Activated CD4-positive, alpha-beta memory T cell treated with anti-CD3 and anti-CD28 coated beads, Interleukin-2, amount 10 ng/mL, durations not matched to agents 7 days and 5 days (primary cell): ENCODE data around the gene ANO9. TPM values are rescaled to one million over a fixed set of nuclear protein-coding genes. Genes with fewer than 3 reads are reported as not detected.
"Not testable (repeated sequence)": the region's sequence is repeated elsewhere in the genome, so short reads cannot be mapped to it uniquely, and the experiment has no call there.

Source experiments
- CTCF ChIA-PET: fragments of 350-600 bp; sonication (Branson Sonifier 250); formaldehyde crosslinking; loops from one replicate; lab custom pipeline; 2021; ENCODE audit warnings: antibody characterized with exemption, inconsistent platforms; lab: Charles Lee
- POLR2A ChIA-PET: fragments of 350-600 bp; sonication (Branson Sonifier 250); formaldehyde crosslinking; loops from one replicate; lab custom pipeline; 2021; ENCODE audit warnings: antibody characterized with exemption; lab: Charles Lee
- DNase-seq: peaks from one replicate; pipeline ENCODE4 v3.0.0-alpha.2; 2020
- H3K27ac Mint-ChIP-seq: one replicate; pipeline ENCODE4 v1.8.0; 2021; ENCODE audit warnings: mild to moderate bottlenecking, mixed read lengths
- H3K27me3 Mint-ChIP-seq: one replicate; pipeline ENCODE4 v1.8.0; 2021; ENCODE audit warnings: mixed read lengths
- H3K36me3 Mint-ChIP-seq: one replicate; pipeline ENCODE4 v1.8.0; 2021; ENCODE audit warnings: low read depth, mixed read lengths
- H3K4me1 Mint-ChIP-seq: one replicate; pipeline ENCODE4 v1.8.0; 2021; ENCODE audit warnings: mixed read lengths
- H3K4me3 Mint-ChIP-seq: one replicate; pipeline ENCODE4 v1.8.0; 2021; ENCODE audit warnings: mild to moderate bottlenecking, mixed read lengths
- H3K9me3 Mint-ChIP-seq: one replicate; pipeline ENCODE4 v1.8.0; 2021; ENCODE audit warnings: mixed read lengths
- total RNA-seq, 2 experiments: library from RNA; stranded (reverse); gene quantifications; one replicate each; pipeline ENCODE4 v1.2.3, GENCODE V29; 2021

The ANO9 gene
- total RNA-seq, 2 experiments from 2014 or later, result 69.2 to 73.5 TPM

- CTCF ChIA-PET, result interaction anchor here (3.6 kb wide), 1 partner anchor 45 kb away, joined by 67 read pairs; the partner anchor contains the start of gene PTDSS2
- Mint-ChIP-seq H3K36me3 (peaks cover 2% of the 10 kb centered on the region), H3K4me1 (peaks cover 12% of the 10 kb centered on the region), H3K4me3 (no peak overlapping the region), H3K27ac (no peak overlapping the region), H3K27me3 (no peaks in the 10 kb centered on the region), H3K9me3 (peaks cover 1% of the 10 kb centered on the region)
- no peak for DNase-seq
- POLR2A ChIA-PET, result interaction anchor here (1.2 to 4.3 kb wide), 4 partner anchors 11 to 129 kb away, joined by 3 to 57 read pairs (median 30); partner anchors contain the start of genes PTDSS2 and SIGIRR
Observed at GRCh38 chr11:404551-405264, 37.1 kb downstream of the ANO9 start.

DNA sequence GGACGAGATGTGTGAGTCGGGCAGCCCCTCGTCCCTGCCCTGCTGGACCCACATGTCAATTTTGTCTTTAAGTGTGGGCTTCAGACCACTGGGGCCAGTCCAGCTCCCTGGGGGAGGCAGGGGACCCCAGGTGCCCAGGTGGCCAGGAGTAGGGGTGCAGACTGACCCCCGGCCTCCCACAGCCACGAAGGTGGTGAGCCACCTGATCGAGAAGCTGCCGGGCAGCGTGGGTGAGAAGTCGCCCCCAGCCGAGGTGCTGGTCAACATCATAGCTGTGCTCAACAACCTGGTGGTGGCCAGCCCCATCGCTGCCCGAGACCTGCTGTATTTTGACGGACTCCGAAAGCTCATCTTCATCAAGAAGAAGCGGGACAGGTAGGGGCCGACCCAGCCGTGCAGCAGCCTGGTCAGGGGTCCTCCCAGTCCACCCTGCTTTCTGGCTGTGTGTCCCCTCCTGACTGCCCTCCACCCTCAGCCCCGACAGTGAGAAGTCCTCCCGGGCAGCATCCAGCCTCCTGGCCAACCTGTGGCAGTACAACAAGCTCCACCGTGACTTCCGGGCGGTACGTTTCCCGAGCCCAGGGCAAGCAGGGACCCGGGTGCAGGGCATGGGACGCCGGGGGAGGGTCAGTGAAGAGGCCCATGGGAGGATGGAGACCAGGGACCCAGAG, 37.9 kb downstream of the ANO9 start:
- no peaks in the 10 kb centered on the region for H3K27me3 Mint-ChIP-seq
- CTCF ChIA-PET, result no interaction called here

DNA sequence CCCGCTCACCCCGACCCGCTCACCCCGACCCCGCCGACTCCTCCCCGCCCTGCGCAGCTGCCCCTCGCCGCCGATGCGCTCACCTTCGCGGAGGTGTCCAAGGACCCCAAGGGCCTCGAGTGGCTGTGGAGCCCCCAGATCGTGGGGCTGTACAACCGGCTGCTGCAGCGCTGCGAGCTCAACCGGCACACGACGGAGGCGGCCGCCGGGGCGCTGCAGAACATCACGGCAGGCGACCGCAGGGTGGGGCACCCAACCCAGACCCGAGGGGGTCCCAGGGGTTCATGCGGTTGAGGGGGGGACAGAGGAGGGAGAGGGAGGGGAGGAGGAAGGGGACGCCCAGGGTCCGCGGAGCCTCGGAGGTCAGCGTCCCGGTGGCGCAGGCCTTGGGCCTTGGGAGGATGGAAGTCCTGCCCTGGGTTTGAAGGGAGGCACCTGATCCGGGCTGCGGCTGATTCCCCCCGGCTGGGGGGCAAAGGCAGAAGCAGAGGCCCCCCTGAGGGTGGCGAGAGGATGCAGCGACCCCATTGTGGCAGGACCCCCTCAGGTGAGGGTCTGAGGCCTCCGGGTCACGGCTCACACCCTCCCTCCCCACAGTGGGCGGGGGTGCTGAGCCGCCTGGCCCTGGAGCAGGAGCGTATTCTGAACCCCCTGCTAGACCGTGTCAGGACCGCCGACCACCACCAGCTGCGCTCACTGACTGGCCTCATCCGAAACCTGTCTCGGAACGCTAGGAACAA, 38.6 kb downstream of the ANO9 start:
- DNase-seq, result no peak
- Mint-ChIP-seq H3K27me3 (no peaks in the 10 kb centered on the region), H3K27ac (no peak overlapping the region), H3K9me3 (peaks cover 7% of the 10 kb centered on the region), H3K4me3 (no peak overlapping the region), H3K4me1 (peaks cover 12% of the 10 kb centered on the region), H3K36me3 (peaks cover 2% of the 10 kb centered on the region)
- POLR2A ChIA-PET, result no interaction called here
- CTCF ChIA-PET, result no interaction called here

More for the DNA sequence above, 37.9 kb downstream of the ANO9 start:
- no peak for DNase-seq
- POLR2A ChIA-PET, result interaction anchor here (4.3 kb wide), 1 partner anchor 46 kb away, joined by 57 read pairs; the partner anchor contains the start of gene PTDSS2
- Mint-ChIP-seq H3K4me3 (no peak overlapping the region), H3K4me1 (peaks cover 12% of the 10 kb centered on the region), H3K36me3 (peaks cover 2% of the 10 kb centered on the region), H3K27ac (no peak overlapping the region), H3K9me3 (peaks cover 4% of the 10 kb centered on the region)

- CTCF ChIA-PET, H3K36me3 Mint-ChIP-seq, H3K9me3 Mint-ChIP-seq, H3K27ac Mint-ChIP-seq, H3K4me1 Mint-ChIP-seq, H3K27me3 Mint-ChIP-seq, POLR2A ChIA-PET, DNase-seq, H3K4me3 Mint-ChIP-seq: not testable (repeated sequence)
Observed at GRCh38 chr11:401196-401595, 40.6 kb downstream of the ANO9 start.

DNA sequence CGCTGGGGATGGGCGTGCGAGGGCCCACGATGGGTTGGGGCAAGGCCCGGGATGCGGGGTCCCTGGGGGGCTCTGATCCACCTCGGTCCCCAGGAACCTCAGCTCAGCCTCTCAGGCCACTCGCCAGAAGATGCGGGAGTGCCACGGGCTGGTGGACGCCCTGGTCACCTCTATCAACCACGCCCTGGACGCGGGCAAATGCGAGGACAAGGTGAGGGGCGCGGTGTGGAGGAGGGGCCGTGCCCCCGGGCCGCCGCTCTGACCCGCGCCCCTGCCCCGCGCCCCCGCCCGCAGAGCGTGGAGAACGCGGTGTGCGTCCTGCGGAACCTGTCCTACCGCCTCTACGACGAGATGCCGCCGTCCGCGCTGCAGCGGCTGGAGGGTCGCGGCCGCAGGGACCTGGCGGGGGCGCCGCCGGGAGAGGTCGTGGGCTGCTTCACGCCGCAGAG, 41.5 kb downstream of the ANO9 start:
- no peak for DNase-seq
- H3K9me3 Mint-ChIP-seq, result peaks cover 7% of the 10 kb centered on the region
- CTCF ChIA-PET, result no interaction called here

DNA sequence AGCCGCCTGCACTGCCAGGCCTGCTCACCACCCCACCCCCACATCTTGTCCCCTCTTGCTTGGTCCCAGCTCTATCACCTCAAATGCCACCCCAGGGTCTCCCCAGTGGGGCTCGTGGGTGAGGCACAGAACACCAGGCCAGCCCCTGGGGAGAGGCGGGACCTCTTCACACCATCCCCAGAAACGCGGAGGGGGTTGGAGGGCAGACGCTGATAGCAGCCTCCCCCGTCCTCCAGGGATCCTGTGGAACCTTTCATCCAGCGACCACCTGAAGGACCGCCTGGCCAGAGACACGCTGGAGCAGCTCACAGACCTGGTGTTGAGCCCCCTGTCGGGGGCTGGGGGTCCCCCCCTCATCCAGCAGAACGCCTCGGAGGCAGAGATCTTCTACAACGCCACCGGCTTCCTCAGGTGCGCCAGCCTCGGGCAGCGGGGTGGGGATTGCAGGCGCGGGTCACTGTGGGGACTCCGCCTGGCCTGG, 42.0 kb downstream of the ANO9 start:
- Mint-ChIP-seq H3K27ac (no peak overlapping the region), H3K4me1 (peaks cover 2% of the 10 kb centered on the region), H3K9me3 (peaks cover 7% of the 10 kb centered on the region), H3K4me3 (no peak overlapping the region), H3K27me3 (no peaks in the 10 kb centered on the region), H3K36me3 (no peaks in the 10 kb centered on the region)
- DNase-seq, result no peak
- POLR2A ChIA-PET, result no interaction called here
- CTCF ChIA-PET, result no interaction called here

More for the DNA sequence above, 41.5 kb downstream of the ANO9 start:
- Mint-ChIP-seq H3K27ac (no peak overlapping the region), H3K4me1 (peaks cover 4% of the 10 kb centered on the region), H3K36me3 (no peaks in the 10 kb centered on the region), H3K4me3 (no peak overlapping the region), H3K27me3 (no peaks in the 10 kb centered on the region)
- POLR2A ChIA-PET, result no interaction called here

DNA sequence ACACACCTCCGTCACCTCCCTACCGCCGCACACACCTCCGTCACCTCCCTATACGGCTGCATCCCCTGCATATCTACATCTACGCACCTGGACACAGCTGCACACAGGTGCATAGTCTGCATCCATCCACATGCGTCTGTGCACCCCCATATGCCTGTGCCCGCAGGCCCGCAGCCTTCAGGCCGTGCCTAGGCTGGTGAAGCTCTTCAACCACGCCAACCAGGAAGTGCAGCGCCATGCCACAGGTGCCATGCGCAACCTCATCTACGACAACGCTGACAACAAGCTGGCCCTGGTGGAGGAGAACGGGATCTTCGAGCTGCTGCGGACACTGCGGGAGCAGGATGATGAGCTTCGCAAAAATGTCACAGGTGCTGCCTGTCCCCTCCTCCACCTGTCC, 43.0 kb downstream of the ANO9 start:
- H3K4me3 Mint-ChIP-seq, result no peak overlapping the region
- peaks cover 4% of the 10 kb centered on the region for H3K4me1 Mint-ChIP-seq
- no peak for DNase-seq
- POLR2A ChIA-PET, result no interaction called here
- no peak overlapping the region for H3K27ac Mint-ChIP-seq
- CTCF ChIA-PET, result no interaction called here
- H3K27me3 Mint-ChIP-seq, result no peaks in the 10 kb centered on the region
- no peaks in the 10 kb centered on the region for H3K36me3 Mint-ChIP-seq
- H3K9me3 Mint-ChIP-seq, result peaks cover 7% of the 10 kb centered on the region

GRCh38 chr11:396948-397548, 44.8 kb downstream of the ANO9 start:
- POLR2A ChIA-PET, result interaction anchor here (1.1 to 2.0 kb wide), 3 partner anchors 10 to 81 kb away, joined by 3 to 7 read pairs (median 4); no protein-coding TSS in a partner anchor
- H3K36me3 Mint-ChIP-seq, result no peaks in the 10 kb centered on the region

GRCh38 chr11:396511-396947, 45.3 kb downstream of the ANO9 start:
- no peaks in the 10 kb centered on the region for H3K36me3 Mint-ChIP-seq
- no peaks in the 10 kb centered on the region for H3K27me3 Mint-ChIP-seq
- H3K9me3 Mint-ChIP-seq, result peaks cover 7% of the 10 kb centered on the region
- no peak overlapping the region for H3K4me3 Mint-ChIP-seq
- H3K4me1 Mint-ChIP-seq, result peaks cover 4% of the 10 kb centered on the region
- no peak overlapping the region for H3K27ac Mint-ChIP-seq
- POLR2A ChIA-PET, result interaction anchor here (1.1 to 2.0 kb wide), 3 partner anchors 10 to 81 kb away, joined by 3 to 7 read pairs (median 4); no protein-coding TSS in a partner anchor
- DNase-seq, result no peak
- CTCF ChIA-PET, result interaction anchor here (0.8 to 2.0 kb wide), 5 partner anchors 10 to 146 kb away, joined by 3 to 11 read pairs (median 7); no protein-coding TSS in a partner anchor

More at GRCh38 chr11:396948-397548, 44.8 kb downstream of the ANO9 start:
- Mint-ChIP-seq H3K27ac (no peak overlapping the region), H3K4me3 (no peak overlapping the region), H3K9me3 (peaks cover 7% of the 10 kb centered on the region), H3K4me1 (peaks cover 4% of the 10 kb centered on the region), H3K27me3 (no peaks in the 10 kb centered on the region)
- CTCF ChIA-PET, result interaction anchor here (0.8 to 2.0 kb wide), 5 partner anchors 10 to 146 kb away, joined by 3 to 11 read pairs (median 7); no protein-coding TSS in a partner anchor
- DNase-seq, result peak; percentile 60

DNA sequence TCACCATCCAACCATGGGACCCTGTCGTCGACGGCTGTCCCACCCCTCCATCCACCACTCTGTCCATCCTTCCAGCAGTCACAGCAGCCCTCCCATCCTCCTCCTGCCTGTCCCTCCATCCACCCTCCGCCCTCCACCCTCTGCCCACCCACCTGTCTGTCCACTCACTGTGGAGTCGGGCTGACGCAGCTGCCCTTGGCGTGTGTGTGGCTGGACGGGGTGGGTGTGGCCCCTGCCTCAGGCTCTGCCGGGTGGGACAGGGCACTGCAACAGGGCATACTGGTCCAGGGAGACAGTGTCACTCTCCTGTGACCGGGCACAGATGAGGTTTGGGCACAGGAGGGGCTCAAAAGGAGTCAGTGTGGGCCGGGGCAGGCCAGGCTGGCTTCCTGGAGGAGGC, 45.9 kb downstream of the ANO9 start:
- ChIA-PET CTCF (interaction anchor here (1.1 to 2.0 kb wide), 2 partner anchors 11 to 145 kb away, joined by 4 to 11 read pairs; no protein-coding TSS in a partner anchor), POLR2A (interaction anchor here (1.2 to 2.0 kb wide), 2 partner anchors 11 to 80 kb away, joined by 4 to 7 read pairs; no protein-coding TSS in a partner anchor)
- peaks cover 4% of the 10 kb centered on the region for H3K4me1 Mint-ChIP-seq
- H3K4me3 Mint-ChIP-seq, result no peak overlapping the region
- no peak overlapping the region for H3K27ac Mint-ChIP-seq
- no peaks in the 10 kb centered on the region for H3K36me3 Mint-ChIP-seq
- no peaks in the 10 kb centered on the region for H3K27me3 Mint-ChIP-seq
- DNase-seq, result no peak
- H3K9me3 Mint-ChIP-seq, result peaks cover 7% of the 10 kb centered on the region

DNA sequence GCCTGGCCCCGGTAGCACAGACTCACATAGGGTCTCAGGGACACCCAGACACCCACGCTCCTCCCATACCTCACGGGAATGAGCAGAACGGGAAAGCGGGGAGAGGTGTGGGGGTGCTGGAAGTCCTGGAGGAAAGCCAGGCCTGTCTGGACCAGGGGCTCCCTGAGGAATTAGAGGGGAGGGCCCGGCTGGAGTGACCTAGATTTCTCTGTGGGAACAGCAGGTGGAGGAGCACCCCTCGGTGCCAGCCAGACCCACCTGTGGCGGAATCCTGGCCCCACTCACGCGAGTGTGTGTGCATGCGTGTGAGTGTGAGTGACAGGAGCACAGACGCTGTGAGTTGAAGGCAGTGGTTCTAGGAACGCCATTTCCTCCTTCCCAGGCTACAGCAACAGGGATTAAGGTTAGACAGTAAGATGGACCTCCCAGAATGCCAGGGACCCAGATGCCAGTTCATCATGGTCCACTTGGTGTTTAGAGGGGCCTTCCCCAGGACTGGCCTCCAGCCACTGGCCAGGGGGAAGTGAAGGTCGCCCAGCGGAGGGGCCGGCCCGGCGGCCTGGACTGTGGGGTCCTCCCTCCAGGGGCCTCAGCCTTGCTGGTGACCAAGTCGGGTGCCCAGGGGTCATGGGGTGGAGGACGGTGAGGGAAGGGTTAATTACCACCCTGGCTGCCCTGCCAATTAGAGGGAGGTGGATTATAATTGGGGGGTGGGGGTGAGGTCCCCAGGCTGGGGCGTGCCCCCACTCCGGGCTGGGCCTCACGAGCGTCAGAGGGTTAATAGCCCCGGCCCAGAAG, 46.8 kb downstream of the ANO9 start:
- ChIA-PET CTCF (no interaction called here), POLR2A (no interaction called here)
- DNase-seq, result no peak
- peaks cover 4% of the 10 kb centered on the region for H3K4me1 Mint-ChIP-seq
- no peak overlapping the region for H3K4me3 Mint-ChIP-seq
- no peaks in the 10 kb centered on the region for H3K27me3 Mint-ChIP-seq
- peaks cover 7% of the 10 kb centered on the region for H3K9me3 Mint-ChIP-seq
- no peak overlapping the region for H3K27ac Mint-ChIP-seq
- H3K36me3 Mint-ChIP-seq, result no peaks in the 10 kb centered on the region
